IPS-20b (cell line): Measurements from ENCODE around the gene MRPL20.
"Not testable (repeated sequence)": the region's sequence is repeated elsewhere in the genome, so short reads cannot be mapped to it uniquely, and the experiment has no call there.

Source experiments
- H3K27ac ChIP-seq: one replicate; pipeline ENCODE4 v1.5.1; 2013; ENCODE audit warnings: low read length
- H3K27me3 ChIP-seq: 2 replicates; pipeline ENCODE4 v1.6.1; 2013; ENCODE audit warnings: mild to moderate bottlenecking, low read length, inconsistent platforms; ENCODE audit not compliant: insufficient read depth
- H3K36me3 ChIP-seq: 2 replicates; pipeline ENCODE4 v1.6.1; 2013; ENCODE audit warnings: low read depth, mild to moderate bottlenecking, inconsistent platforms, low read length, moderate library complexity; ENCODE audit not compliant: insufficient read depth
- H3K4me1 ChIP-seq: 2 replicates; pipeline ENCODE4 v1.6.1; 2013; ENCODE audit warnings: mild to moderate bottlenecking, control low read depth, inconsistent platforms, low read length, moderate library complexity; ENCODE audit not compliant: insufficient read depth
- H3K4me3 ChIP-seq: 2 replicates; pipeline ENCODE4 v1.5.1; 2013; ENCODE audit warnings: mild to moderate bottlenecking, low read length, inconsistent platforms
- H3K9ac ChIP-seq: 2 replicates; pipeline ENCODE4 v1.6.1; 2013; ENCODE audit warnings: low read depth, mild to moderate bottlenecking, inconsistent platforms, low read length, moderate library complexity
- H3K9me3 ChIP-seq: 2 replicates; pipeline ENCODE4 v1.6.1; 2013; ENCODE audit warnings: mild to moderate bottlenecking, low read depth, low read length, inconsistent platforms; ENCODE audit not compliant: insufficient read depth

MRPL20 gene

DNA sequence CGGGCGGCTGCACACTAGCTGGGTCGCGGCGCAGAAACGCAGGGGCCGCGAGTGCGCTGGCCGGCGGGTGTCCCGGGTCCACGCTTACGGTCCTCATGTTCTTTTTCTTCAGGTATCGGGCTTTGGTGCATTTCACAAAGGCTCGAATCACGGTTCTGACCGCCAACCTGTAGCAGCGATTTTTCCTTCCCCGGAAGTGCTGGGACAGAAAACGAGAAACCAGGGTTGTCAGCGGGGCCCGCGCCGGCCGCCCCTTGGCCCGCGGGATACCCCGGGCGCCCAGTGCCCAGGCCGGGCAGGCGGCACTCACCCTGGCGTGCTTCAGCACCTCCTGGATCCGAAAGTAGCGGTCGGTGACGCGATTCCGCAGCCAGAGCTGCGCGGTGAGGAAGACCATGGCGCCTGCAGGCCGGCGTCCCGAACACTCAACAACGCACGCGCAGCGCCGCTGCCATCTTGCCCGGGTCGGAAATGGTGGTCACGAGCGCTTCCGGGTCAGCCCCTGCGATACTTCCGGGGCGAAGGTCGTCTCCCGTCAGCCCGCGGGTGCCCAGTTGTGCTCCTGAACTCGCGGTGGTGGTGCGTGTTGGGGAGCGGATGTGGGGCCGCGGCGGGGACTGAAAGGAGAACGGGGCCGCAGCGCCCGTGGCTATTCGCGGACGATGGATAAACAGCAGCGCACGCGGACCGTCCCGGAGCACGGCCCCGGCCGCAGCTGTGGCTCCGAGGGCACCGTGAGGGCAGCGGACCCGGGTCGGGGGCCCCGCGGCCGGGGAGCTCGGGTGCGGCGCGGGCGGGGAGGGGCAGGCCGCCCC is at the start of gene MRPL20:
MRPL20 (minus strand) TSS at position 473 of the 815 bp plus-strand sequence; CDS start at position 397, 76 bp downstream.
- Histone ChIP-seq H3K4me3 (peak within 1 kb of the TSS; percentile 97), H3K27ac (peak within 1 kb of the TSS; percentile 75), H3K36me3 (peaks cover 50% of the 10 kb centered on the region)

DNA sequence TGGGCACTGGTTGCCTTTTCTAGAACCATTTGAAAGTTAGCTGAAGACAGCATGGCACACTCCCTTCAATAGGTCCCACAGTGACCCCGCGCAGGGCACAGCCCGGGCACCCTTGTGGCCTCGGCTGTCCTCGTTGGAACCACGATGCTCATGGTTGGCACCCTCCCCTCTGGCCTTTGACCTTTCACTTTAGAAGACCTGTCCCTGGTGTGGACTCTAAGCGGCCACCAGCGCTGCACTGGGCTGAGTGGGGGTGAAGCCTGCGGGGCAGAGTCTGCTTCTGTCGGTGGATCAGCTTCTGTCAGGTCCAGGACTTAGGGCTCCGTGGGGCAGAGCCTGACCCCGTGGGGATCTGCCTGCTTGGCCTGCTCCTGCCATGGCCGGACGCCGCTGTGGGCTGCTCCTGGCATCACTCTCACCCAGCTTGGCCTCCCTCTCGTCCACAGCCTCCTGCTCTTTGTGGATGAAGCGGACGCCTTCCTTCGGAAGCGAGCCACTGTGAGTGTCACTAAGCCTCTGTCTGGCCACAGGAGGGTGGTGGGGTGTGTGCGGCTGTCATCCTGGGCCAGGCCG is 49.7 kb upstream of the MRPL20 start:
- not testable (repeated sequence) for H3K9ac ChIP-seq, H3K36me3 ChIP-seq, H3K27me3 ChIP-seq, H3K4me3 ChIP-seq, H3K27ac ChIP-seq, H3K9me3 ChIP-seq, H3K4me1 ChIP-seq

More for the DNA sequence above, at the start of gene MRPL20:
- Histone ChIP-seq H3K9me3 (peaks cover 5% of the 10 kb centered on the region; the same call in 1 of the 2 replicates), H3K27me3 (no peaks in the 10 kb centered on the region), H3K9ac (peak within 1 kb of the TSS; percentile 98), H3K4me1 (peaks cover 12% of the 10 kb centered on the region; the same call in 1 of the 2 replicates)

DNA sequence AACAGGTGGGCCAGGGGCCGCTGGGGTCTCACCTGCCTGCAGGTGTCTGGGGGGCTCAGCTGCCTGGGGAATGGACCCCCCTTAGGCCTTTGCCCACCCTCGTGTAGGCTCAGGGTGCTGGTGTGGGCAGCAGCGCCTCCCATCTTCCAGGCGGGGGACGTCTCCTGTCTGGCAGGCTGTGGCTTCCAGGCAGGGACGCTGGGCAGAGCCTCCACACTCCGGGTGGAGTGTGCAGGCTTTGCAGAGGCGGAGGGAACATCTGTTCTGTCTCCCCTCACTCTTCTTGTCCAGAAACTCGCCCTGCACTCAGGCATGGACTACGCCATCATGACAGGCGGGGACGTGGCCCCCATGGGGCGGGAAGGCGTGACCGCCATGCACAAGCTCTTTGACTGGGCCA is 48.8 kb upstream of the MRPL20 start:
- H3K4me1 ChIP-seq, H3K4me3 ChIP-seq, H3K9ac ChIP-seq, H3K36me3 ChIP-seq, H3K27me3 ChIP-seq, H3K9me3 ChIP-seq, H3K27ac ChIP-seq: not testable (repeated sequence)

DNA sequence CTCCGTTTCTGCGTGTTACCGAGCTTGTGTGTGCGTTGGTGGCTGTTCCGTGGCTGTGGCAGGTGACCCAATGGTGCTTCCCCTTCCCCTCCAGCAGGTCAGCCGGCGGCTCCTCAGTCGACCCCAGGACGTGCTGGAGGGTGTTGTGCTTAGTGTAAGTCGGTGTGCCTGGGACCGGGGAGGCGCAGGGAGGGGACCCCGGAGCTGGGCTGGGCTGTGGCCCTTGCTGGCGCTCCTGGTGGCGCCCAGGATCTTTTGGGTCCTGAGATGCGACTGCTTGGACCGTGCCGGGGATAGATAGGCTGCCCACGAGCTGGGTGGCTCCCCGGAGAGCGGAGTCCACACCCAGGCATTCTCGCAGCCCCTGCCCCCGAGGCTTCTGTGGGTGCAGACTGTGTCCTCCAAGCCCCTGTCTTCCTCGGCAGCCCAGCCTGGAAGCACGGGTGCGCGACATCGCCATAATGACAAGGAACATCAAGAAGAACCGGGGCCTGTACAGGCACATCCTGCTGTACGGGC is 48.3 kb upstream of the MRPL20 start:
- no peaks in the 10 kb centered on the region for H3K27me3 ChIP-seq

GRCh38 chr1:1454286-1455056 is 47.4 kb upstream of the MRPL20 start:
- not testable (repeated sequence) for H3K9ac ChIP-seq, H3K36me3 ChIP-seq, H3K27ac ChIP-seq, H3K4me1 ChIP-seq, H3K27me3 ChIP-seq, H3K9me3 ChIP-seq, H3K4me3 ChIP-seq

More for the DNA sequence above, 48.3 kb upstream of the MRPL20 start:
- Histone ChIP-seq H3K9me3 (no peaks in the 10 kb centered on the region), H3K4me1 (no peaks in the 10 kb centered on the region), H3K36me3 (no peaks in the 10 kb centered on the region), H3K27ac (no peak overlapping the region), H3K4me3 (no peak overlapping the region), H3K9ac (no peak overlapping the region)

GRCh38 chr1:1452882-1453281 is 45.8 kb upstream of the MRPL20 start:
- Histone ChIP-seq H3K4me1 (no peaks in the 10 kb centered on the region), H3K4me3 (no peak overlapping the region), H3K9ac (no peak overlapping the region), H3K27ac (no peak overlapping the region), H3K27me3 (no peaks in the 10 kb centered on the region), H3K9me3 (no peaks in the 10 kb centered on the region), H3K36me3 (no peaks in the 10 kb centered on the region)

- H3K9me3 ChIP-seq, H3K4me3 ChIP-seq, H3K4me1 ChIP-seq, H3K27me3 ChIP-seq, H3K9ac ChIP-seq, H3K36me3 ChIP-seq, H3K27ac ChIP-seq: not testable (repeated sequence)
Measured at GRCh38 chr1:1452365-1452739, 45.3 kb upstream of the MRPL20 start.

- Histone ChIP-seq H3K4me3 (no peak overlapping the region), H3K9me3 (no peaks in the 10 kb centered on the region), H3K9ac (no peak overlapping the region), H3K36me3 (no peaks in the 10 kb centered on the region), H3K27ac (no peak overlapping the region), H3K27me3 (no peaks in the 10 kb centered on the region), H3K4me1 (no peaks in the 10 kb centered on the region)
Measured at GRCh38 chr1:1451696-1452364, 44.7 kb upstream of the MRPL20 start.

- H3K27me3 ChIP-seq, H3K36me3 ChIP-seq, H3K4me3 ChIP-seq, H3K27ac ChIP-seq, H3K9ac ChIP-seq, H3K4me1 ChIP-seq, H3K9me3 ChIP-seq: not testable (repeated sequence)
Measured at GRCh38 chr1:1450616-1451015, 43.5 kb upstream of the MRPL20 start.

GRCh38 chr1:1449099-1449739 is 42.1 kb upstream of the MRPL20 start, which contains the start of gene ATAD3C:
Gene ATAD3C, plus strand, starts transcription at chr1:1449689. Its CDS starts 995 bp downstream, at chr1:1450684.
- no peak within 1 kb of the TSS for H3K4me3 ChIP-seq
- H3K27ac ChIP-seq: no peak within 1 kb of the TSS
- H3K9me3 ChIP-seq: no peaks in the 10 kb centered on the region
- H3K4me1 ChIP-seq: no peaks in the 10 kb centered on the region
- no peaks in the 10 kb centered on the region for H3K36me3 ChIP-seq
- H3K9ac ChIP-seq: no peak within 1 kb of the TSS
- no peaks in the 10 kb centered on the region for H3K27me3 ChIP-seq

DNA sequence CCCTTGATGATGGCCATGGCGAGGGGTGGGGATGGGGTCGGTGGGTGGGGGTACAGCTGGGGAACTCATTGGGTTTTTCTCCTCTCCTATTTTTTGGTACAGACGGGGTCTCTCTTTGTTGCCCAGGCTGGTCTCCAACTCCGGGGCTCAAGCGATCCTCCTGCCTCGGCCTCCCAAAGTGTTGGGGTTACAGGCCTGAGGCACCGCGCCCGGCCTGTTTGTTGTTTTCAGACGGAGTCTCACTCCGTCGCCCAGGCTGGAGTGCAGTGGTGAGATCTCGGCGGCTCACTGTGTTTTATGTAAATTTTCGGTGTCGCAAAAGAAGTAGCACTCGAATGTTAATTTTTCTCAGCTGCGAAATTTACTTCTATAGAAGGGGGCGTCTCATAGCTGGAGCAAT is 39.5 kb upstream of the MRPL20 start:
- not testable (repeated sequence) for H3K9me3 ChIP-seq, H3K4me1 ChIP-seq, H3K27me3 ChIP-seq, H3K4me3 ChIP-seq, H3K36me3 ChIP-seq, H3K9ac ChIP-seq, H3K27ac ChIP-seq
